ENCODE measurements around the gene NMRK2. TPM values are rescaled to one million over a fixed set of nuclear protein-coding genes. Genes with fewer than 3 reads are reported as not detected.

Gene NMRK2
- total and polyA plus RNA-seq, 2 donors (not counting 1 experiment from before 2014, with no cell fraction given) = not detected

DNA sequence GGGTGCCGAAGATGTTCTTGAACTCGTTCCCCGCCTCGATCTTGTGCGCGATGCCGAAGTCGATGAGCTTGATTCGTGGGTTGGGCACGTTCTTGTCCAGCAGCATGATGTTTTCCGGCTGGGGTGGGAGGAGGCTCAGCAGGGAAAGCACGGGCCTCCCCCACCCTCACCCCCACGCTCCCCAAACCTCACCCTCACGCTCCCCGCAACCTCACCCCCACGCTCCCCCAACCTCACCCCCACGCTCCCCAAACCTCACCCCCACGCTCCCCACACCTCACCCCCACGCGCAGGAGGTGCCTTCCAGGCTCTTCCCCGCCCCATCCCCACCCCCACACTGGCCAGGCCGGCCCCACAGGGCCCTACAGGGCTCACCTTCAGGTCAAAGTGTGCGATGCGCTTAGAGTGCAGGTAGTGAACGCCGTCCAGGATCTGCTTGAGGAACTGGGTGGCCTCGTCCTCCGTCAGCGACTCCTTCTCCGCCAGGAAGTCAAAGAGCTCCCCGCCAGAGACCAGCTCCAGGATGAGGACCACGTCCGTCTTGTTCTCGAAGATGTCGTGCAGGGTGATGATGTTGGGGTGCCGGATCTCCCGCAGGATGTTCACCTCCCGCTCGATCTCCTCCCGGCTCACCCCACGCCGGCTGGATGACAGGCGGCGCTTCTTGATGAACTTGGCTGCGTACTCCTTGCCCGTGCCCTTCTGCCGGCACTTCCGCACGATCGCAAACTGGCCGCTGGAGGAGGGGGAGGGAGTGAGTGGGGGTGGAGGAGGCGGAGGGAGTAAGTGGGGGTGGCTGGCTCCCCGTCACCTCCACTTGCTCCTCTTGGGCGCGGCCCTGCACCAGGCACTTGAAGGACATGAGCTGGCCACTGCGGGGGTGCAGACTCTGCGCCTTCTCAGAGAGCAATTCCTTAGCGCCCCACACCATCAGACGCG, 31.7 kb downstream of the NMRK2 start:
- Mint-ChIP-seq H3K9me3 (ENCODE audit: insufficient read depth) (no peaks in the 10 kb centered on the region), H3K4me1 (peaks cover 7% of the 10 kb centered on the region), H3K4me3 (no peak overlapping the region), H3K27me3 (no peaks in the 10 kb centered on the region), H3K27ac (no peak overlapping the region)
- Histone ChIP-seq H2AFZ (ENCODE audit: insufficient read depth, low read depth, low read length, poor library complexity, severe bottlenecking) (no peak overlapping the region), H3K4me3 (ENCODE audit: control extremely low read depth in 1 of 5, extremely low read depth in 1 of 5, insufficient read depth in 1 of 5, low read depth in 2 of 5, low read length in 4 of 5) (no peak overlapping the region), H3K36me3 (replicated peaks in 1 of 2; ENCODE audit: control extremely low read depth in 1 of 2, control insufficient read depth in 1 of 2, extremely low read depth in 1 of 2, insufficient read depth in 2 of 2, low read length in 1 of 2) (peaks cover 2 to 52% of the 10 kb centered on the region in 2 experiments), H3K27me3 (replicated peaks in 1 of 4; ENCODE audit: control extremely low read depth in 1 of 4, control insufficient read depth in 3 of 4, insufficient read depth in 4 of 4, low read length in 3 of 4) (no peaks in the 10 kb centered on the region), H3K79me2 (ENCODE audit: control insufficient read depth, insufficient read depth, low read length) (peaks cover 28% of the 10 kb centered on the region), H3K9me3 (ENCODE audit: control extremely low read depth in 1 of 3, control insufficient read depth in 2 of 3, insufficient read depth in 1 of 3, low read length in 2 of 3) (no peaks in the 10 kb centered on the region), H3K27ac (ENCODE audit: low read length in 2 of 2) (no peak overlapping the region), H3K9ac (ENCODE audit: low read length) (no peak overlapping the region), H3K4me2 (replicated peaks; ENCODE audit: low read depth, low read length, poor library complexity, severe bottlenecking) (no peak overlapping the region), H3K4me1 (ENCODE audit: control insufficient read depth in 2 of 2, insufficient read depth in 2 of 2, low read length in 2 of 2) (peaks cover 1 to 3% of the 10 kb centered on the region in 2 donors), H4K20me1 (ENCODE audit: control insufficient read depth, insufficient read depth, low read length, poor library complexity, severe bottlenecking) (peaks cover 36% of the 10 kb centered on the region)
- WGBS (ENCODE audit: insufficient coverage) = over 99% methylated on average over 41 of the region's 60 CpGs
- ChIA-PET POLR2A (no interaction called here), CTCF (no interaction called here)
- TF ChIP-seq, protein P1, sequence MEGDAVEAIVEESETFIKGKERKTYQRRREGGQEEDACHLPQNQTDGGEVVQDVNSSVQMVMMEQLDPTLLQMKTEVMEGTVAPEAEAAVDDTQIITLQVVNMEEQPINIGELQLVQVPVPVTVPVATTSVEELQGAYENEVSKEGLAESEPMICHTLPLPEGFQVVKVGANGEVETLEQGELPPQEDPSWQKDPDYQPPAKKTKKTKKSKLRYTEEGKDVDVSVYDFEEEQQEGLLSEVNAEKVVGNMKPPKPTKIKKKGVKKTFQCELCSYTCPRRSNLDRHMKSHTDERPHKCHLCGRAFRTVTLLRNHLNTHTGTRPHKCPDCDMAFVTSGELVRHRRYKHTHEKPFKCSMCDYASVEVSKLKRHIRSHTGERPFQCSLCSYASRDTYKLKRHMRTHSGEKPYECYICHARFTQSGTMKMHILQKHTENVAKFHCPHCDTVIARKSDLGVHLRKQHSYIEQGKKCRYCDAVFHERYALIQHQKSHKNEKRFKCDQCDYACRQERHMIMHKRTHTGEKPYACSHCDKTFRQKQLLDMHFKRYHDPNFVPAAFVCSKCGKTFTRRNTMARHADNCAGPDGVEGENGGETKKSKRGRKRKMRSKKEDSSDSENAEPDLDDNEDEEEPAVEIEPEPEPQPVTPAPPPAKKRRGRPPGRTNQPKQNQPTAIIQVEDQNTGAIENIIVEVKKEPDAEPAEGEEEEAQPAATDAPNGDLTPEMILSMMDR (IDR thresholded peaks at IDR 0.05) = no peak
- TF ChIP-seq EZH2 (IDR thresholded peaks at IDR 0.05; ENCODE audit: borderline replicate concordance, insufficient read depth, low read depth, low read length, poor library complexity, severe bottlenecking) = no peak
- intact Hi-C loops (cut with micrococcal nuclease) = no loop called here
- DNase-seq = no peak
- ATAC-seq (ENCODE audit: low read depth) = no peak
